ENCODE results near the gene ZNF681. TPM values are rescaled to one million over a fixed set of nuclear protein-coding genes. Genes with fewer than 3 reads are reported as not detected.

The ZNF681 gene
- total RNA-seq, 4 donors from 2014 or later, result 1.1 to 1.2 (median 1.1) TPM

DNA sequence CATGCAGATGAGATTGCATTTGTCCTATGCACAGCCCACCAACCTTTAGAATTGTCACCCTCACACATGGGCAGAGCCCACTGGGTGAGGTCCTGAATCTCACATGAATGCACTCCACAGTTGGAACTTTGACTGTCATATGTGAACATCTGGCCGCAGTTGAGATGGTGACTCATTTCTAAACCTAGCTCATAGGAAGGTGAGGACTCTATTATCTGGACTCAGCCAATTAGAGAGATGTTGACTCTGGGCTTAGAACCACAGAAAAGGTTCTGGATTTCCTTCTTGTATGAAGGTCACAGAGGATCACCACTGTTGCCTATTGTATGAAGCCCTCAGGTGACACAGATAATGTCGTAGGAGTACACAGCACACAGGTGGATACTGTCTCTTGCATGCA, 25.6 kb upstream of the ZNF681 start:
- no peak for TF ChIP-seq CTCF (IDR thresholded peaks at IDR 0.05; ENCODE audit: low read depth)

DNA sequence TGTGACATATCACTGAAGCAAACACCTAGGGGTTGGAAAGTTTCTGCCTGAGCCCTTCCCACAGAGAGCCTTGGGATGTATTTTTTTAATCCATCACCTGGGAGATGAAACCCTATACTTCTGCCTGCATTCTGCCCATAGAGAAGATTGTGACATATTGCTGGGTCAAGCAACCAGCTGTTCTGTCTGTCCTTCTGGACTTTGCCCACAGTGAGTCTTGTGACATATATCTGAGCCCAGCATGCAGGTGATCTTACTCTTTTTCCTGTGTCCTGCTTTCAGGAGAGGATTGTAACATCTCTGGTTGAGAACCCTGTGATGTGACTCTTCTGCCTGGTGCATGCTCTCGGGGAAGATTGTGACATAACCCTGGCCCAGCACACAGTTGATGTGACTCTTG, 24.9 kb upstream of the ZNF681 start:
- no peak for TF ChIP-seq CTCF (IDR thresholded peaks at IDR 0.05; ENCODE audit: low read depth)

GRCh38 chr19:23779645-23780044, 21.0 kb upstream of the ZNF681 start:
- no peak for TF ChIP-seq CTCF (IDR thresholded peaks at IDR 0.05; ENCODE audit: low read depth)

DNA sequence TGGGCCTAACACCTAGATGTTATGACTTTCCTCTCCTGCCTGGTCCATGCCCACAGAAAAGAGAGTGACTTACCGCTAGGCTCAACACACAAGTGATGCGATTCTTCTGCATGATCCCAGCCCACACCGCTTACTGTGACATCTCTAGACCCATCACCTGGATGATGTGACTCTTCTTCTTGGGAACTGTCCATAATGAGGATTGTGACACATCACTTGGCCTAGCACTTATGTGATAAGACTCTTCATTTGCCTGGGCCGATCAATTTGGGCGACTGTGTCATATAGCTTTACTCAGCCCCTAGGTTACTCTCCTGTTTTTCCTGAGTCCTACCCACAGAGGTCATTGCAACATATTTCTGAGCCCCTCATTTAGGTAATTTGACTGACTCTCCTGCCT, 19.9 kb upstream of the ZNF681 start:
- no peak for TF ChIP-seq CTCF (IDR thresholded peaks at IDR 0.05; ENCODE audit: low read depth)

DNA sequence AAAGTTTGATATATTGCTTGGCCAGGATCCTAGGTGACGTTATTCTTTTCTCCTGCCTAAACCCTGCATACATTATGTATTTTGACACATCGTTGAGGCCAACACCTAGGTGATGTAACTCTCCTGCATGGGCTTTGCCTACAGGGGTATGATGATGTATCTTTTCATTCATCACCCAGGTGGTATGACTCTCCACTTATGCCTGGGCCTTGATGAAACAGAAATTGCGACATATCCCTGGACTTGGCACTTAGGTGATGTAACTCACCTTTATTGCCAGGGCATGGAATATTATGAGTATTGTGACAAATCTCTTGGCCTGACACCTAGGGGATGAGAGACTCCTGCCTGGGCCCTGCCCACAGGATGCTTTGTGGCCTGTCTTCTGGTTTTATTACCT, 18.5 kb upstream of the ZNF681 start:
- TF ChIP-seq CTCF (IDR thresholded peaks at IDR 0.05; ENCODE audit: low read depth), result no peak

GRCh38 chr19:23776507-23777205, 18.0 kb upstream of the ZNF681 start:
- no peak for TF ChIP-seq CTCF (IDR thresholded peaks at IDR 0.05; ENCODE audit: low read depth)

- TF ChIP-seq CTCF (IDR thresholded peaks at IDR 0.05; ENCODE audit: low read depth), result no peak
These were observed 15.9 kb upstream of the ZNF681 start for GRCh38 chr19:23774524-23774971.
